Ishikawa (cell line): Measurements from ENCODE around the gene ERG28.

Experiments
- CEBPB ChIP-seq: IDR thresholded peaks from 2 replicates; pipeline ENCODE4 v1.6.1; 2012
- CREB1 ChIP-seq: IDR thresholded peaks from 2 replicates; pipeline ENCODE4 v1.6.1; 2012; ENCODE audit warnings: low read depth
- EGR1 ChIP-seq: IDR thresholded peaks from 2 replicates; pipeline ENCODE4 v1.6.1; 2012
- EP300 ChIP-seq: IDR thresholded peaks from 2 replicates; pipeline ENCODE4 v1.6.1; 2012; ENCODE audit warnings: borderline replicate concordance
- MAX ChIP-seq: IDR thresholded peaks from 2 replicates; pipeline ENCODE4 v1.6.1; 2012
- NFIC ChIP-seq: IDR thresholded peaks from 2 replicates; pipeline ENCODE4 v1.6.1; 2012
- RAD21 ChIP-seq: IDR thresholded peaks from 2 replicates; pipeline ENCODE4 v1.6.1; 2012; ENCODE audit warnings: low read depth
- REST ChIP-seq: IDR thresholded peaks from 2 replicates; pipeline ENCODE4 v1.6.1; 2012; ENCODE audit warnings: low read depth, mild to moderate bottlenecking
- TAF1 ChIP-seq: IDR thresholded peaks from 2 replicates; pipeline ENCODE4 v1.6.1; 2012; ENCODE audit warnings: low read depth, mild to moderate bottlenecking
- TCF12 ChIP-seq: IDR thresholded peaks from 2 replicates; pipeline ENCODE4 v1.6.1; 2012; ENCODE audit warnings: low read depth
- TEAD4 ChIP-seq: IDR thresholded peaks from 2 replicates; pipeline ENCODE4 v1.6.1; 2012
- USF1 ChIP-seq: IDR thresholded peaks from 2 replicates; pipeline ENCODE4 v1.6.1; 2012
- YY1 ChIP-seq: IDR thresholded peaks from 2 replicates; pipeline ENCODE4 v1.6.1; 2012; ENCODE audit warnings: low read depth

GRCh38 chr14:75653563-75653962, 7.1 kb downstream of the ERG28 start:
- TF ChIP-seq MAX: no peak
- TF ChIP-seq EP300: no peak
- no peak for TF ChIP-seq CREB1
- no peak for TF ChIP-seq RAD21
- no peak for TF ChIP-seq REST
- no peak for TF ChIP-seq CEBPB
- TF ChIP-seq TCF12: no peak
- TF ChIP-seq YY1: no peak
- TF ChIP-seq TEAD4: no peak
- no peak for TF ChIP-seq TAF1
- TF ChIP-seq USF1: no peak
- no peak for TF ChIP-seq NFIC
- TF ChIP-seq EGR1: no peak
